Gastroesophageal sphincter (tissue), 4 donors: ENCODE data around the gene TJP3. TPM values are rescaled to one million over a fixed set of nuclear protein-coding genes. Genes with fewer than 3 reads are reported as not detected.
A peak's percentile ranks its signal among the peaks of the same experiment; 100 is the strongest.

Experiments used
- ATAC-seq: fragments of 150-250 bp; one replicate; pipeline ENCODE4 v1.9.1; 2016; ENCODE audit warnings: mild to moderate bottlenecking, moderate library complexity
- H3K27ac ChIP-seq, 4 donors: fragments of 200-600 bp; sonication (generic) in 3 of 4; 1 replicate in 3 of 4; 2 replicates in 1 of 4; pipeline ENCODE4 v1.5.1; 2016 to 2019
- H3K27me3 ChIP-seq: fragments of 200-600 bp; sonication (generic); one replicate; pipeline ENCODE4 v1.5.1; 2019
- H3K36me3 ChIP-seq, 2 donors: fragments of 200-600 bp; sonication (generic); one replicate each; pipeline ENCODE4 v1.5.1; 2019; ENCODE audit warnings: control low read depth in 1 of 2
- H3K4me1 ChIP-seq, 3 donors: fragments of 200-600 bp; sonication (generic); 1 replicate in 2 of 3; 2 replicates in 1 of 3; pipeline ENCODE4 v1.5.1; 2016 to 2019; ENCODE audit warnings: control low read depth in 2 of 3
- H3K4me3 ChIP-seq, 2 donors: fragments of 200-600 bp; sonication (generic); one replicate each; pipeline ENCODE4 v1.5.1; 2019; ENCODE audit warnings: mild to moderate bottlenecking in 1 of 2, moderate library complexity in 1 of 2
- H3K9me3 ChIP-seq, 3 donors: fragments of 200-600 bp; sonication (generic); one replicate each; pipeline ENCODE4 v1.5.1; 2017 to 2019; ENCODE audit warnings: control low read depth in 2 of 3
- CTCF ChIP-seq, 4 experiments: fragments of 200-600 bp in 2 of 4; fragments of 450-650 bp in 2 of 4; sonication (generic) in 1 of 4; IDR thresholded peaks; one replicate each; pipeline ENCODE4 v1.5.1; 2017 to 2019; ENCODE audit warnings: antibody characterized with exemption in 4 of 4, mild to moderate bottlenecking in 2 of 4, moderate library complexity in 2 of 4
- EP300 ChIP-seq: sonication (generic); formaldehyde crosslinking; IDR thresholded peaks from one replicate; pipeline ENCODE4 v1.6.1; 2017; ENCODE audit warnings: antibody characterized with exemption, mild to moderate bottlenecking
- POLR2A ChIP-seq, 2 donors: fragments of 450-650 bp; IDR thresholded peaks; one replicate each; pipeline ENCODE4 v1.6.1; 2017; ENCODE audit warnings: antibody characterized with exemption in 2 of 2, mild to moderate bottlenecking in 2 of 2, moderate library complexity in 1 of 2
- POLR2AphosphoS5 ChIP-seq: sonication (generic); formaldehyde crosslinking; IDR thresholded peaks from one replicate; pipeline ENCODE4 v1.6.1; 2017; ENCODE audit warnings: antibody characterized with exemption
- WGBS, 2 donors: methylation state at CpG; one replicate each; pipeline ENCODE4 v1.1.5; 2018; ENCODE audit warnings: low coverage in 1 of 2; 5-methylcytosine and 5-hydroxymethylcytosine counted together
- total RNA-seq, 4 donors: library from RNA; depleted of rRNA; stranded (reverse); fragments of >200 nt; gene quantifications; one replicate each; pipeline ENCODE4 v1.1.0, GENCODE V29; 2016

Gene TJP3
- total RNA-seq, 4 donors from 2014 or later: 0.78 to 3.6 TPM; not detected in 2

- WGBS, 2 donors: 0 to 8% methylated on average over 1 to 12 of the region's 40 CpGs
- peak overlapping the region; percentile 92 to 100 (median 98) for H3K27ac ChIP-seq
- peaks cover 2 to 99% (median 40%) of the 10 kb centered on the region in 3 donors for H3K4me1 ChIP-seq
- H3K27me3 ChIP-seq: no peaks in the 10 kb centered on the region
- H3K36me3 ChIP-seq: peaks cover 0 to 14% of the 10 kb centered on the region in 2 donors
- no peaks in the 10 kb centered on the region for H3K9me3 ChIP-seq
- no peak for ATAC-seq
- TF ChIP-seq POLR2AphosphoS5: peak; percentile 65
- no peak for TF ChIP-seq POLR2A (IDR thresholded peaks at IDR 0.05)
- peak in 3 of 4 experiments; percentile 20 to 35 (median 26) for TF ChIP-seq CTCF (IDR thresholded peaks at IDR 0.05)
- no peak for TF ChIP-seq EP300
- H3K4me3 ChIP-seq: peak overlapping the region in 1 of 2 donors; percentile 54
Observed at GRCh38 chr19:3671680-3672574, 36.3 kb upstream of the TJP3 start.

GRCh38 chr19:3672575-3672948 lies 35.6 kb upstream of the TJP3 start:
- H3K4me1 ChIP-seq: peaks cover 2 to 92% (median 39%) of the 10 kb centered on the region in 3 donors
- no peaks in the 10 kb centered on the region for H3K27me3 ChIP-seq
- no peak for TF ChIP-seq CTCF (IDR thresholded peaks at IDR 0.05)
- TF ChIP-seq POLR2AphosphoS5: no peak
- TF ChIP-seq POLR2A (IDR thresholded peaks at IDR 0.05): no peak
- no peak for TF ChIP-seq EP300
- peak overlapping the region; percentile 92 to 100 (median 98) for H3K27ac ChIP-seq
- no peak for ATAC-seq
- no peaks in the 10 kb centered on the region for H3K9me3 ChIP-seq
- no peak overlapping the region for H3K4me3 ChIP-seq
- H3K36me3 ChIP-seq: peaks cover 0 to 10% of the 10 kb centered on the region in 2 donors
- 54% methylated on average over 6 of the region's 8 CpGs; no CpG with 5 or more reads in 1 of the 2 donors for WGBS, 2 donors

- Histone ChIP-seq H3K36me3 (peaks cover 0 to 10% of the 10 kb centered on the region in 2 donors), H3K4me3 (no peak overlapping the region), H3K4me1 (peaks cover 2 to 88% (median 35%) of the 10 kb centered on the region in 3 donors), H3K27ac (peak overlapping the region; percentile 92 to 100 (median 98)), H3K27me3 (no peaks in the 10 kb centered on the region), H3K9me3 (no peaks in the 10 kb centered on the region)
- WGBS, 2 donors: 79% methylated on average over 7 of the region's 13 CpGs; no CpG with 5 or more reads in 1 of the 2 donors
- TF ChIP-seq POLR2AphosphoS5: no peak
- TF ChIP-seq EP300: no peak
- TF ChIP-seq POLR2A (IDR thresholded peaks at IDR 0.05): no peak
- no peak for TF ChIP-seq CTCF (IDR thresholded peaks at IDR 0.05)
- ATAC-seq: no peak
Observed at GRCh38 chr19:3672993-3673392, 35.2 kb upstream of the TJP3 start.

- H3K4me1 ChIP-seq: peaks cover 2 to 80% (median 27%) of the 10 kb centered on the region in 3 donors
- 75 to 93% methylated on average over 5 to 6 of the region's 34 CpGs for WGBS, 2 donors
- no peak for ATAC-seq
- TF ChIP-seq CTCF (IDR thresholded peaks at IDR 0.05) (no peak), POLR2AphosphoS5 (no peak)
- H3K9me3 ChIP-seq: no peaks in the 10 kb centered on the region
- peaks cover 0 to 10% of the 10 kb centered on the region in 2 donors for H3K36me3 ChIP-seq
- H3K4me3 ChIP-seq: no peak overlapping the region
- H3K27ac ChIP-seq: peak overlapping the region in 3 of 4 donors; percentile 92 to 100 (median 99)
- H3K27me3 ChIP-seq: no peaks in the 10 kb centered on the region
Observed at GRCh38 chr19:3673506-3674439, 34.4 kb upstream of the TJP3 start.
